Activated T-helper 2 cell treated with anti-CD3 and anti-CD28 coated beads, Interferon-gamma antibody, Interleukin-2, Interleukin-4, amounts not matched to agents 10 μg/mL and 5 μg/mL and 100 μg/mL, durations not matched to agents 14 hours and 24 hours and 36 hours (primary cell): Measurements from ENCODE around the gene C2orf42. TPM values are rescaled to one million over a fixed set of nuclear protein-coding genes. Genes with fewer than 3 reads are reported as not detected.
"Not testable (repeated sequence)": the region's sequence is repeated elsewhere in the genome, so short reads cannot be mapped to it uniquely, and the experiment has no call there.

Source experiments
- DNase-seq: peaks from one replicate; pipeline ENCODE4 v3.0.0; 2021; ENCODE audit warnings: low spot score
- H3K27ac Mint-ChIP-seq: one replicate; pipeline ENCODE4 v1.8.0; 2021; ENCODE audit warnings: mixed read lengths
- H3K27me3 Mint-ChIP-seq: one replicate; pipeline ENCODE4 v1.8.0; 2021; ENCODE audit warnings: low read depth, mixed read lengths
- H3K36me3 Mint-ChIP-seq: one replicate; pipeline ENCODE4 v1.8.0; 2021; ENCODE audit warnings: low read depth, mixed read lengths
- H3K4me1 Mint-ChIP-seq: one replicate; pipeline ENCODE4 v1.8.0; 2021; ENCODE audit warnings: low read depth, mixed read lengths
- H3K4me3 Mint-ChIP-seq: one replicate; pipeline ENCODE4 v1.8.0; 2021; ENCODE audit warnings: low read depth, mild to moderate bottlenecking, moderate library complexity, mixed read lengths
- H3K9me3 Mint-ChIP-seq: one replicate; pipeline ENCODE4 v1.8.0; 2021; ENCODE audit warnings: mixed read lengths
- intact Hi-C: fragments of 100-400 bp; cut with micrococcal nuclease; formaldehyde crosslinking; loops from one replicate; pipeline ENCODE4 v1.15.1; 2023
- total RNA-seq: library from RNA; stranded (reverse); gene quantifications from 2 replicates; pipeline ENCODE4 v1.2.3, GENCODE V29; 2022

C2orf42 gene
- 22.1 and 24.7 TPM in 2 replicates for total RNA-seq

GRCh38 chr2:70190418-70191243 lies at the start of gene C2orf42:
Gene C2orf42, minus strand, starts transcription at chr2:70191019. Its CDS starts 9,034 bp downstream, at chr2:70181985.
- peak; percentile 94 for DNase-seq
- H3K4me1 Mint-ChIP-seq = peaks cover 18% of the 10 kb centered on the region
- H3K27me3 Mint-ChIP-seq = peaks cover under 1% of the 10 kb centered on the region
- H3K36me3 Mint-ChIP-seq = peaks cover 7% of the 10 kb centered on the region
- H3K9me3 Mint-ChIP-seq = no peaks in the 10 kb centered on the region
- H3K27ac Mint-ChIP-seq = peak within 1 kb of the TSS; percentile 98
- peak within 1 kb of the TSS; percentile 96 for H3K4me3 Mint-ChIP-seq
- intact Hi-C loops = loop anchor here (1.0 to 2.0 kb wide), 8 partner anchors 48 to 361 kb away; partner anchors contain the start of genes GMCL1, PCYOX1, SNRPG and TIA1

- Mint-ChIP-seq H3K27me3 (no peaks in the 10 kb centered on the region), H3K27ac (no peak overlapping the region), H3K4me3 (no peak overlapping the region), H3K4me1 (peaks cover 28% of the 10 kb centered on the region), H3K9me3 (no peaks in the 10 kb centered on the region), H3K36me3 (peaks cover 32% of the 10 kb centered on the region)
- no peak for DNase-seq
- intact Hi-C loops = no loop called here
Measured at GRCh38 chr2:70240599-70240998, 49.8 kb upstream of the C2orf42 start.

- Mint-ChIP-seq H3K27ac (no peak overlapping the region), H3K4me3 (no peak overlapping the region), H3K9me3 (no peaks in the 10 kb centered on the region), H3K27me3 (no peaks in the 10 kb centered on the region), H3K36me3 (peaks cover 46% of the 10 kb centered on the region), H3K4me1 (no peaks in the 10 kb centered on the region)
- intact Hi-C loops = no loop called here
- no peak for DNase-seq
Measured at GRCh38 chr2:70233926-70234325, 43.1 kb upstream of the C2orf42 start.

GRCh38 chr2:70226781-70227180 lies 36.0 kb upstream of the C2orf42 start:
- Mint-ChIP-seq H3K27ac (peak overlapping the region; percentile 76), H3K9me3 (no peaks in the 10 kb centered on the region), H3K36me3 (peaks cover 75% of the 10 kb centered on the region), H3K4me3 (no peak overlapping the region), H3K4me1 (peaks cover 10% of the 10 kb centered on the region), H3K27me3 (no peaks in the 10 kb centered on the region)
- intact Hi-C loops = no loop called here
- DNase-seq = no peak

GRCh38 chr2:70223305-70223704 lies 32.5 kb upstream of the C2orf42 start:
- H3K27me3 Mint-ChIP-seq, H3K27ac Mint-ChIP-seq, H3K4me3 Mint-ChIP-seq, H3K9me3 Mint-ChIP-seq, DNase-seq, intact Hi-C loops: not testable (repeated sequence)
- peaks cover 15% of the 10 kb centered on the region for H3K4me1 Mint-ChIP-seq
- peaks cover 70% of the 10 kb centered on the region for H3K36me3 Mint-ChIP-seq

- Mint-ChIP-seq H3K27ac (no peak overlapping the region), H3K27me3 (no peaks in the 10 kb centered on the region), H3K4me1 (peaks cover 19% of the 10 kb centered on the region), H3K4me3 (no peak overlapping the region), H3K9me3 (no peaks in the 10 kb centered on the region), H3K36me3 (peaks cover 55% of the 10 kb centered on the region)
- intact Hi-C loops = no loop called here
- DNase-seq = no peak
Measured at GRCh38 chr2:70214953-70215549, 24.2 kb upstream of the C2orf42 start.

- DNase-seq = no peak
- Mint-ChIP-seq H3K4me1 (peaks cover 22% of the 10 kb centered on the region), H3K9me3 (no peaks in the 10 kb centered on the region), H3K27me3 (no peaks in the 10 kb centered on the region), H3K27ac (no peak overlapping the region), H3K4me3 (no peak overlapping the region), H3K36me3 (peaks cover 57% of the 10 kb centered on the region)
- intact Hi-C loops = no loop called here
Measured at GRCh38 chr2:70214365-70214764, 23.5 kb upstream of the C2orf42 start.

GRCh38 chr2:70212298-70212932 lies 21.6 kb upstream of the C2orf42 start:
- intact Hi-C loops = no loop called here
- Mint-ChIP-seq H3K9me3 (no peaks in the 10 kb centered on the region), H3K4me3 (no peak overlapping the region), H3K27me3 (no peaks in the 10 kb centered on the region), H3K36me3 (peaks cover 41% of the 10 kb centered on the region), H3K4me1 (peaks cover 16% of the 10 kb centered on the region), H3K27ac (no peak overlapping the region)
- DNase-seq = no peak

GRCh38 chr2:70211595-70211994 lies 20.8 kb upstream of the C2orf42 start:
- H3K4me1 Mint-ChIP-seq = peaks cover 16% of the 10 kb centered on the region
- no peak for DNase-seq
- no peaks in the 10 kb centered on the region for H3K27me3 Mint-ChIP-seq
- no peaks in the 10 kb centered on the region for H3K9me3 Mint-ChIP-seq
- H3K36me3 Mint-ChIP-seq = peaks cover 36% of the 10 kb centered on the region
- intact Hi-C loops = no loop called here
- no peak overlapping the region for H3K4me3 Mint-ChIP-seq
- H3K27ac Mint-ChIP-seq = no peak overlapping the region

- no peak overlapping the region for H3K27ac Mint-ChIP-seq
- intact Hi-C loops = no loop called here
- DNase-seq = no peak
- H3K4me3 Mint-ChIP-seq = no peak overlapping the region
- H3K27me3 Mint-ChIP-seq = no peaks in the 10 kb centered on the region
- no peaks in the 10 kb centered on the region for H3K9me3 Mint-ChIP-seq
- H3K36me3 Mint-ChIP-seq = no peaks in the 10 kb centered on the region
- H3K4me1 Mint-ChIP-seq = no peaks in the 10 kb centered on the region
Measured at GRCh38 chr2:70204452-70204851, 13.6 kb upstream of the C2orf42 start.

- Mint-ChIP-seq H3K27me3 (no peaks in the 10 kb centered on the region), H3K27ac (no peak overlapping the region), H3K4me1 (no peaks in the 10 kb centered on the region)
Measured at GRCh38 chr2:70203086-70203485, 12.3 kb upstream of the C2orf42 start.

GRCh38 chr2:70202236-70202806 lies 11.5 kb upstream of the C2orf42 start:
- no peak overlapping the region for H3K4me3 Mint-ChIP-seq
- no peaks in the 10 kb centered on the region for H3K4me1 Mint-ChIP-seq
- DNase-seq = no peak
- no peaks in the 10 kb centered on the region for H3K9me3 Mint-ChIP-seq
- intact Hi-C loops = no loop called here
- no peaks in the 10 kb centered on the region for H3K36me3 Mint-ChIP-seq
- no peaks in the 10 kb centered on the region for H3K27me3 Mint-ChIP-seq
- no peak overlapping the region for H3K27ac Mint-ChIP-seq

More at GRCh38 chr2:70203086-70203485, 12.3 kb upstream of the C2orf42 start:
- Mint-ChIP-seq H3K36me3 (no peaks in the 10 kb centered on the region), H3K4me3 (no peak overlapping the region), H3K9me3 (no peaks in the 10 kb centered on the region)
- intact Hi-C loops = no loop called here
- no peak for DNase-seq
